MM.1S (cell line): Measurements from ENCODE around the gene SETD2.

Experiments
- DNase-seq: peaks from one replicate; pipeline ENCODE4 v3.0.0-alpha.2; 2015
- H2AFZ ChIP-seq: fragments of 300-600 bp; sonication (generic); 2 replicates; pipeline ENCODE4 v1.6.0; 2016; ENCODE audit warnings: antibody characterized with exemption, low read length
- H3F3A ChIP-seq: fragments of 300-600 bp; sonication (generic); 2 replicates; pipeline ENCODE4 v1.6.1; 2016; ENCODE audit warnings: mild to moderate bottlenecking, antibody characterized with exemption, low read length, moderate library complexity, mixed read lengths; ENCODE audit not compliant: insufficient read depth
- H3K27ac ChIP-seq: fragments of 300-600 bp; sonication (generic); 2 replicates; pipeline ENCODE4 v1.5.1; 2016; ENCODE audit warnings: mild to moderate bottlenecking, low read length
- H3K27me3 ChIP-seq: fragments of 300-600 bp; sonication (generic); replicated peaks from 2 replicates; pipeline ENCODE4 v1.6.0; 2016; ENCODE audit warnings: low read length; ENCODE audit not compliant: insufficient read depth
- H3K36me3 ChIP-seq: fragments of 300-600 bp; sonication (generic); replicated peaks from 2 replicates; pipeline ENCODE4 v1.6.1; 2016; ENCODE audit warnings: mild to moderate bottlenecking, low read length, mixed read lengths; ENCODE audit not compliant: insufficient read depth
- H3K4me1 ChIP-seq: fragments of 300-600 bp; sonication (generic); 2 replicates; pipeline ENCODE4 v1.6.1; 2016; ENCODE audit warnings: low read length, mixed read lengths
- H3K4me2 ChIP-seq: fragments of 300-600 bp; sonication (generic); 2 replicates; pipeline ENCODE4 v1.6.0; 2016; ENCODE audit warnings: low read depth, low read length
- H3K4me3 ChIP-seq: fragments of 300-600 bp; sonication (generic); 2 replicates; pipeline ENCODE4 v1.5.1; 2016; ENCODE audit warnings: low read length, mixed read lengths
- H3K79me2 ChIP-seq: fragments of 300-600 bp; sonication (generic); 2 replicates; pipeline ENCODE4 v1.6.1; 2016; ENCODE audit warnings: mixed run types, low read length, mixed read lengths
- H3K9ac ChIP-seq: fragments of 300-600 bp; sonication (generic); 2 replicates; pipeline ENCODE4 v1.6.1; 2016; ENCODE audit warnings: low read length, mixed read lengths
- H3K9me2 ChIP-seq: fragments of 300-600 bp; sonication (generic); replicated peaks from 2 replicates; pipeline ENCODE4 v1.6.1; 2016; ENCODE audit warnings: mild to moderate bottlenecking, low read length, mixed read lengths; ENCODE audit not compliant: insufficient read depth
- H3K9me3 ChIP-seq: fragments of 300-600 bp; sonication (generic); replicated peaks from 2 replicates; pipeline ENCODE4 v1.6.1; 2016; ENCODE audit warnings: mild to moderate bottlenecking, low read length, mixed read lengths; ENCODE audit not compliant: insufficient read depth
- H4K20me1 ChIP-seq: fragments of 300-600 bp; sonication (generic); 2 replicates; pipeline ENCODE4 v1.6.1; 2016; ENCODE audit warnings: mild to moderate bottlenecking, low read length, moderate library complexity, mixed read lengths; ENCODE audit not compliant: insufficient read depth
- CTCF ChIP-seq: fragments of 300-600 bp; sonication (generic); IDR thresholded peaks from 2 replicates; pipeline ENCODE4 v1.5.1; 2016; ENCODE audit warnings: antibody characterized with exemption, low read length, mixed read lengths
- EZH2 ChIP-seq: fragments of 300-600 bp; sonication (generic); optimal IDR thresholded peaks from 2 replicates; pipeline ENCODE3; 2017; ENCODE audit warnings: low read depth, mild to moderate bottlenecking, antibody characterized with exemption, low read length, mixed read lengths
- EZH2phosphoT487 ChIP-seq: fragments of 300-600 bp; sonication (generic); IDR thresholded peaks from 2 replicates; pipeline ENCODE4 v1.6.1; 2018; ENCODE audit warnings: antibody characterized with exemption, low read length

SETD2 gene

DNA sequence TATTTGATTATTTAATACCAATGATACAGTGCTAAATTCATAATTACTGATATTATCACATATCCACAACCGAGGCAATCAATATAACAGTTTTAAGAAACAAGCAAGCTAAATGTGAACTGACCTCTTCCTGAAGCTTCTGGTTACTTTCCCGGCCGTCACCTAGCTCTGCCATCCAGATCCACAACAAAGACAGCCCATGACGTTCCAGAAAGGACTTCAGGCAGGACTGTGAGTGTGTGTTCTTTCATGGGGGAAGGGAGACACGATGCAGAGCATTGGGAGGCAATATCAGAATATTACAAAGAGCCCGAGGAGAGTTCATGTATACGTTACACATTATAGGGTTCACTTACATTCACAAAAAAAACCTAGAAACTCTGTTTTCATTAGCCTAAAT, 77.8 kb downstream of the SETD2 start:
- H4K20me1 ChIP-seq, result no peaks in the 10 kb centered on the region
- H3F3A ChIP-seq, result 0 out of 2 replicates have a peak, but pooled peaks cover 10% of the 10 kb centered on the region
- no peak overlapping the region for H3K27ac ChIP-seq
- no peaks in the 10 kb centered on the region for H3K9me3 ChIP-seq
- no peak overlapping the region for H3K9ac ChIP-seq
- no peak overlapping the region for H2AFZ ChIP-seq
- no peak for TF ChIP-seq EZH2phosphoT487
- TF ChIP-seq CTCF, result no peak
- no peak for TF ChIP-seq EZH2
- H3K4me1 ChIP-seq, result 0 out of 2 replicates have a peak, but pooled peaks cover 8% of the 10 kb centered on the region
- H3K79me2 ChIP-seq, result peaks cover 7% of the 10 kb centered on the region; the same call in 1 of the 2 replicates
- no peaks in the 10 kb centered on the region for H3K9me2 ChIP-seq
- H3K4me3 ChIP-seq, result no peak overlapping the region
- 0 out of 2 replicates have a peak, but pooled peaks cover 5% of the 10 kb centered on the region for H3K36me3 ChIP-seq
- no peaks in the 10 kb centered on the region for H3K27me3 ChIP-seq
- no peak overlapping the region for H3K4me2 ChIP-seq
- no peak for DNase-seq

- Histone ChIP-seq H3K9ac (no peak overlapping the region; the same call in 1 of the 2 replicates), H3K9me3 (no peaks in the 10 kb centered on the region), H4K20me1 (no peaks in the 10 kb centered on the region), H3K9me2 (no peaks in the 10 kb centered on the region), H3K4me3 (0 out of 2 replicates have a peak overlapping the region, but pooled peaks have one; percentile 1), H3K79me2 (peaks cover 10% of the 10 kb centered on the region; the same call in 1 of the 2 replicates), H3K27ac (peak overlapping the region; percentile 28; the same call in 1 of the 2 replicates), H3K36me3 (0 out of 2 replicates have a peak, but pooled peaks cover 10% of the 10 kb centered on the region), H3F3A (0 out of 2 replicates have a peak, but pooled peaks cover 10% of the 10 kb centered on the region), H3K4me1 (0 out of 2 replicates have a peak, but pooled peaks cover 8% of the 10 kb centered on the region), H2AFZ (no peak overlapping the region), H3K4me2 (peak overlapping the region; percentile 27; the same call in 1 of the 2 replicates), H3K27me3 (no peaks in the 10 kb centered on the region)
- peak; percentile 63 for DNase-seq
- TF ChIP-seq CTCF, result no peak
- no peak for TF ChIP-seq EZH2
- no peak for TF ChIP-seq EZH2phosphoT487
These were observed 80.1 kb downstream of the SETD2 start for GRCh38 chr3:47083786-47084185.

GRCh38 chr3:47082519-47082918, 81.4 kb downstream of the SETD2 start:
- Histone ChIP-seq H3K27me3 (no peaks in the 10 kb centered on the region), H3K4me3 (no peak overlapping the region), H3K36me3 (0 out of 2 replicates have a peak, but pooled peaks cover 10% of the 10 kb centered on the region), H3K9me3 (no peaks in the 10 kb centered on the region), H3K79me2 (peaks cover 12% of the 10 kb centered on the region), H3K9ac (no peak overlapping the region), H3K4me2 (no peak overlapping the region), H2AFZ (no peak overlapping the region), H3F3A (0 out of 2 replicates have a peak, but pooled peaks cover 10% of the 10 kb centered on the region), H3K27ac (no peak overlapping the region), H3K4me1 (0 out of 2 replicates have a peak, but pooled peaks cover 8% of the 10 kb centered on the region), H4K20me1 (no peaks in the 10 kb centered on the region), H3K9me2 (no peaks in the 10 kb centered on the region)
- TF ChIP-seq EZH2phosphoT487, result no peak
- no peak for TF ChIP-seq CTCF
- TF ChIP-seq EZH2, result no peak
- no peak for DNase-seq
